Muscle of back (tissue), 11 donors: ENCODE data around the gene LOXL4. TPM values are rescaled to one million over a fixed set of nuclear protein-coding genes. Genes with fewer than 3 reads are reported as not detected.
"Not testable (repeated sequence)": the region's sequence is repeated elsewhere in the genome, so short reads cannot be mapped to it uniquely, and the experiment has no call there.

ENCODE experiments used
- DNase-seq, 3 donors: peaks; one replicate each; pipeline versions ENCODE4 v3.0.0 to v3.0.0-alpha.2; 2013
- polyA plus RNA-seq, 10 donors: library from polyadenylated mRNA; unstranded; fragments of 120-200 nt; gene quantifications; one replicate each; pipeline ENCODE4 v1.2.1, GENCODE V29; 2013; ENCODE audit not compliant: insufficient read length in 10 of 10

Gene LOXL4
- polyA plus RNA-seq, 10 donors = 7.3 to 12.9 (median 11.3) TPM

DNA sequence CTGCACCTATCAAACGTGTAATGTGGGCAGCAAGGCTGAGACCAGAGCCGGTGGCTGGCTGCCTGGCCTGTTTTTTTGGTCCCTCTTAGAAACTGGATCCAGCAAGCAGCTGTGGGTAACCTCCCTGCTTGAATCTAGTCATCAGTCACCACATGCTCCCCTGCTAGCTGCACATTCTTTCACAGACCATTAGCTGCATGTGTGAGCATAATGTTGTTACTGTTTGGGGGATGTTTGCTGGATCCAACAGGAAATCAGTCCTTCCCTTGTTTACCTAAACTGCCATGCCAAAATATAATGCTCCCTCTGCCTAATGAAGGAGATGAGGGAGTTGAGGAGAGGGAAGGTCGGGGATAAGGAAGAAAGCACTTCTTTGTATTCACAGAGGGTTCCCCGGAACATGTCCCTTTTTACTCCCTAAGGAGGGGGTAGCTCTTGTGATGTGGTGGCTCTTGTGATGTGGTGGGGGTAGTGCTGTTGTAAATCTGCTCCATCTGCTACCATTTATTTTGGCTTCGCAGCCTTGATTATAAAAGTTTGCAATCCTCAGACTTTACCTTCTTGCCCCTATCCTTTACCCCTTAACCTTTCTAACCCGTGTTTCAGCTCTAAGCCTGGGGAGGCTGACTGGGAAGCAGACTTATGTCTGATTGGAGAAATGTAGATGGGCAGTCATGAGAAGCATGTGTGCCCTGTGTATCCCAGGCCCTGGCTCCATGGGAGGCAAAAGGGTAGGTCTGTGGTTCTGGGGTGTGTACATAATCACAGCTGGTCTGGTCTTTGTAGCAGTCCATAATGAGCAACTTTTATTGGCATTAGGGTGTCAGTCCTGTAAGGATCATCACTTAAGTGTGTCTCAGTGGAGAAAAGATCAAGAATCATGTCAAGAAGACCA is 20.8 kb downstream of the LOXL4 start:
- DNase-seq = peak in 2 of 3 donors; percentile 64 to 70

DNA sequence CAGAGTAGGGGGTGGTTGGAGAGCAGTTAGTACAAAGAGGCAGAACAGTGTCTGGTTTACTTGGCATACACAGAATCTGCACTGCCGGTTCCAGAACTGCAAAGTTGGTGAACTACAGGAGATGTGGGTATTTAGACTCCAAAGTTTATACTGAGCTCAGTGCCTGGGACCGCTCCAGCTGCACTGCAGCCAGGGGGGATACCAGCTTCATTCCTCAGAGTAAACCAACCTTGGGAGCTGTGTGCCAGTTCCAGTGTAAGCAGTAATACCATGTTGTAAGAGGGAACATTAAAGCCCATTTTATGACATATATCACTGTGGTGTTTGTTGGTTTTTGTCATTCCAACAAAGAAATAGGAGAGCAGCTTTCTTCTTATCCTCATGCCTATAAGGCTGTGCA is 23.4 kb downstream of the LOXL4 start:
- no peak for DNase-seq

DNA sequence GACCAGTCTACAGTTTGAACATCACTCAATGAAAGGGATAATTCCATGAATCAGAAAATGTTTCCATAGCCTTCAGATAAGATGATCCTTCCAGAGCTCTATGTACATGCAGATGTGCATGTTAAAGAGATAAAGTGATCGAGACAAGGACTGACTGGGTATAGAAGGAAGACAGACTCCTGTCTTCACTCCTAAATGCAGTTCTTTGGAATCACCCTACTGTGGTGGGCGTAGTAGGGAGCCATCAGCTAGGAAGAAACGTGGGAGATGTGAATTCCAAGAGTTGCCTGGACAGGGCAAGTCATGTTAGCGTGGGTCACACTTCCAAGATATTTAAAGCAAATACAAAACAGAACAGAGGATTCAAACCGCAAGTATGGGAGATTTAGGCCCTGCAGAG is 23.9 kb downstream of the LOXL4 start:
- DNase-seq = no peak

DNA sequence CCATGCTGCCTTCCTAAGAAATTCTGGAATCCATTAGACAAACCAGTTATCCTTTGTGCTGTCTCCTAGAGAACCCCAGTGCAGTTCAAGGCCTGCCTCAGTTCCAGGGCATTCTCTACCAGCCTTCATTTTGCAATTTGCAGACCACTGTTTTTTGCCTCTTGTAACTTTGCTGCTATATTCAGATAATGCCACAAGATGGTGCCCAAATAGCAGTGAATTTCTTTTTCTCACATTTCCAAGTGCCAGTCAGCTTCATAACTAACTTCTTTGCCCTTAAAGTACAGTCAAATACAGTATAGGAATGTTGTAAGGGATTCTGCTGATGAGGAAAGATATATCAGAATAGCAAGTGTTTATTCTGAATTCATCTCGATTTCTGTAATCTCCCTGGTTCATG is 25.2 kb downstream of the LOXL4 start:
- DNase-seq = peak in 1 of 3 donors; percentile 45

DNA sequence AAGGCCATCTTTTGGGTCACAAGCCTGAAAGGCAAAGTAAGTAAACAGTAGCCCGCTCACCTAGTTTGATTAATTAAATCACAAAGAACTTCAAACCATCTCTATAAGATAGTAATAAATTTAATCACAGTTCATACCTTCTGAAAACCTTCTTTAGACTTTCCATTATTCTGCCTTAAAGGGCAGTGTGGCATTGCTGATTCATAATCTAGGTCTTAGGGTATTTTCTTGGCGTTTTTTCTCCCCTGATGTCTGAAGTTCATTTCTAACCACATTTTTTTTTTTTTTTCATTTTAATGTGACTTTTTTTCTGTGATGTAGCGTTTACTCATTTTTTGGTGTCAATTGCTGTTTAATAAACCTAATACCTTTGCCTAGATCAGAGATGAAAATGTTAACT is 27.5 kb downstream of the LOXL4 start:
- DNase-seq = no peak

DNA sequence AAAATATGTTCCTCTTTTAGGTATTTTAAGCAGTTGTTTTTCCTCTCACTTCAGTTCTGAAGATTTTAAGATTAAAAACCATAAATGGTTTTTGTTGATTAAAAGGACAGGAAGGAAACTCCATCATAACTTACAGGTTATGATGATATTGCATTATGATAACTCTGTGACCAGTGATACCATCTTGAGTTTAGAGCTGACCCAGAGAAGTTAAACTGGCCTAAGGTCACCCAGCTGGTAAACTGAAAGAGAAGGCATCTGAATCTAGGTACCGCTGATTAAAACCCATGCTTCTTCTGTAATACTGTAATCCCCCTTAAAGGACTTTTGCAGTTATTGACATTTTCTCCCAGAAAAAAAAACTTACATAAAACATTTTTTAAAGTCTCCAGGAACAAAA is 29.6 kb downstream of the LOXL4 start:
- no peak for DNase-seq

DNA sequence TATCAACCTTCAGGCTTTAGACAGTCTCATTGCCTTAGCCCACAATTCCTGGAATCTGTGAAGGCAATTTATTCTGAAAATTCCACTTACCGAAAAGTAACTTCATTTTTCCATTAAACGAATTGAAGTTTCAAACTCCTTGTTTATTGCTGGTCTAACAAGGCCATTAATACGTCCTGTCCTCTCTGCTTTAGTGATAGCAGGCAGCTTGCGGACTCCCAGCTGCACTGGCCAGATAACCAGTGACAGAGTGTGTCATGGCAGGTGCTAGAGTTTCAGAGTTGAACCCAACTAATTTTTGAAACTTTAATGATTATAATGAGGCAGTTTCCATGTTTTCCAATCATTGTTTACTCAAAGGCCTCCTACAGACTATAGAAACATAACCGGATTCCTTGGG is 31.1 kb downstream of the LOXL4 start:
- DNase-seq = no peak

DNA sequence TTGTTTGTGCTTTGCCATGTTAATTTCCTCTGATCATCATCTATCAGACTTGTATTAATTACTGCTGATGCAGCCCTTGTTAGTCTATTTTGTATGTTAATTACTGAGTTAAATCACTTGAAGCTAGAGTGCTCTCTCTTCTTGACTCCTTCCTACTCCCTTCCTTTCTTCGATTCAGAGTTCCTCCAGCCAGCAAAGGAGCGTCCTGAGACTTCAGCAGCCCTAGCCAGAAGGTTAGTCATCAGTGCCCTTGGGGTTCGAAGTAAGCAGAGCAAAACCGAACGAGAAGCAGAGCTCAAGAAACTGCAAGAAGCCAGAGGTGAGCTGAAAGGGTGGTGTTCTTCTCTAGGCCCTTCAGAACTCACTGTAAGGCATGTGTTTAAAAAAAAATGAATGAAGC is 32.1 kb downstream of the LOXL4 start:
- DNase-seq = no peak

DNA sequence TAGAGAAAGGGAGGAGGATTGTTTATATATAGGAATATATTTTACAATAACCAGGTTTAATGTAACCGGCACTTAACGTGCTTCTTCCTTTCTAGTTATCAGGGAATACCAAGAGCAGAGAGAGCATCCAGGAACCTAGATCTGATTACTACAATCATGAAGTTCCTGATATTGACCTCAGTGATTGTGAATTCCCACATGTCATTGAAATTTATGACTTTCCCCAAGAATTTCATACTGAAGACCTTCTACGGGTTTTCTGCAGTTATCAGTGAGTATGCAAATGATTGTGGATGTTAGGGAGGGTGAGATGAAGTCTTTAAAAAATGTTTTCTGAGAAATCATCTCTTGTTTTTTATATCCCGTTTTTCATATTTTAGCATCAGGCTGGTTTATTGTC is 36.6 kb downstream of the LOXL4 start:
- DNase-seq = no peak

DNA sequence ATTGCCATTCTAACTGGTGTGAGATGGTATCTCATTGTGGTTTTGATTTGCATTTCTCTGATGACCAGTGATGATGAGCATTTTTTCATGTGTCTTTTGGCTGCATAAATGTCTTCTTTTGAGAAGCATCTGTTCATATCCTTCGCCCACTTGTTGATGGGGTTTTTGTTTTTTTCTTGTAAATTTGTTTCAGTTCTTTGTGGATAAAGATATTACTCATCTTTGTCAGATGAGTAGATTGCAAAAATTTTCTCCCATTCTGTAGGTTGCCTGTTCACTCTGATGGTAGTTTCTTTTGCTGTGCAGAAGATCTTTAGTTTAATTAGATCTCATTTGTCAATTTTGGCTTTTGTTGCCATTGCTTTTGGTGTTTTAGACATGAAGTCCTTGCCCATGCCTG is 39.7 kb downstream of the LOXL4 start:
- DNase-seq = not testable (repeated sequence)

DNA sequence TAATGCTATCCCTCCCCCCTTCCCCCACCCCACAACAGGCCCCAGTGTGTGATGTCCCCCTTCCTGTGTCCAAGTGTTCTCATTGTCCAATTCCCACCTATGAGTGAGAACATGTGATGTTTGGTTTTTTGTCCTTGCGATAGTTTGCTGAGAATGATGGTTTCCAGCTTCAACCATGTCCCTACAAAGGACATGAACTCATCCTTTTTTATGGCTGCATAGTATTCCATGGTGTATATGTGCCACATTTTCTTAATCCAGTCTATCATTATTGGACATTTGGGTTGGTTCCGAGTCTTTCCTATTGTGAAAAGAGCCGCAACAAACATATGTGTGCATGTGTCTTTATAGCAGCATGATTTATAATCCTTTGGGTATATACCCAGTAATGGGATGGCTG is 40.3 kb downstream of the LOXL4 start:
- DNase-seq = not testable (repeated sequence)

DNA sequence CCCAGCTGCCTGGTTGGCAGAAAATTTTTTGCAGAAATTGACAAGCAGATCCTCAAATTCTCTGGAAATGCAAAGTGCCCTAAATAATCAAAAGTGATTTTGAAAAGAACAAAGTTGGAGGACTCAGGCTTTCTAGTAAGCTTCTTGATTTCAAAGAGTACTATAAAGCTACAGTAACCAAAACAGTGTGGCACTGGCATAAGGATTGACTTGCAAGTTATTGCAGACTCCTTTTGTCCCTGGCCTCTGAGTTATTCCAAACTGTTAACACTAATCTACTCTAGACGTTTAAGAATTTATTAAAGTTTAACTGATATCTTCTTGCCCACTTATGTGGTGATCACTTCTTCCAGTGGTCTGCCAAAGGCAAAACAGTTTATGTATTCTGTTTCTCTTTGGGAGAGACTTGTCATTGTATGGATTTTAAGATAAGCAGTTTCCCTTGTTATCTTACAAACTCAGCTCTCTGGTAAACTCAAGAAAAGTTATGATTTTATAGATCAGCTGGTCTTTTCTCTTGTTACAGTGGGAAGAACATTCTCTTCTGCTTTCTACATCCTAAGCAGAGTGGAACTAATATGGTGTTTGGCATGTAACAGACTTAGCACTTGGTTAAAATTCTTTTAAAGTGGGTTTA is 41.4 kb downstream of the LOXL4 start:
- DNase-seq = no peak

DNA sequence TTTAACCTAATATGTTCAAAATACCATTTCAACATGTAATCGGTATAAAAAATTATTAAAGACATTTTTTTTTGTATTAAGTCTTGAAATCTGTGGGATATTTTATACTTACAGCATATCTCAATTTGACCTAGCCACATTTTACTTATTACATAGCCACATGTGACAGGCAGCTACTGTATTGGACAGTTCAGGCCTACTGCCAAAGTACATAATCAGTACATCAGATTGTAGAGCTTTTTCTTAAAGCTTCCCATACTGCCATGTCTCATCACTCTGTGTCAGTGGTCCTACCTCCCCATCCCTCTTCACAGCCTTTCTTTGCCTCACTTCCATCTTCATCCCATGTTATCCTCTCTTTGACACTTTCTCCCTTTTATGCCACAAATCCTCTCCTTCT is 43.0 kb downstream of the LOXL4 start:
- DNase-seq = no peak

DNA sequence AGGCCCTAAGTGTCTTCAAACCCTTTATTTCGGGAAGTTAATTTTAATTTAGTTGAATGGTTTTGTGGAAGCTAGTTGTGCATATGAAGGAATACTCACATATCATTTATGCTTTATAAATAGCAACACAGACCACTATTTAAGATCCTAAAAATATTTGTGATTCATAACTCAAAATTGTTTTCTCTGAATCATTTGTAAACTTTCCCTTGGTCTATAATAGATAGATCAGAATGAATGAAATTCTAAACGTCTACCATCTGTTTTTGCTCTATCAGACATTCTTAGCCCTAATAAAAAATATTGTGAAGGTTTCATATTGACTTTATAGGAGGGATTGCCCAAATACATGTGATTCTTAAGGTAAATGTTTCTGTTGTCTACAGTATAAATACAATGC is 43.5 kb downstream of the LOXL4 start:
- DNase-seq = peak in 1 of 3 donors; percentile 19

DNA sequence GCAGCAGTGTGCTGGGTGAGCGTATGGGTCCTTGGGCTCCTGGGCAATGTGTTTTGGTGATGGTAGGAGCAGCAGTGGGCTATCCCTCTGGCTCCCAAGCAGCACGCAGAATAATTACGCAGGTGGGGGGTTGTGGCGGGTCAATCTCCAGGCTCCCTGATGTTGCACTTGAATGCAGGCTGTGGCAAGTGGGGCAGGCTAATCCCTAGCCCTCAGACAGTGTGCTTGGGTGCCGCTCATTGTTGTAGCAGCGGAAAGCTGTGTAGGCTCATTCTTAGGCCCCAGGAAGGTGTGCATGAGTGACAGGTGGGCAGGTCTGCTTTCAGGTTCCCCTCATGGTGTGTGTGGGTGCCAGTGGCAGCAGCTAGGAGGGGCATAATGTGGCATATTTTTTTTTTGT is 44.1 kb downstream of the LOXL4 start:
- no peak for DNase-seq

DNA sequence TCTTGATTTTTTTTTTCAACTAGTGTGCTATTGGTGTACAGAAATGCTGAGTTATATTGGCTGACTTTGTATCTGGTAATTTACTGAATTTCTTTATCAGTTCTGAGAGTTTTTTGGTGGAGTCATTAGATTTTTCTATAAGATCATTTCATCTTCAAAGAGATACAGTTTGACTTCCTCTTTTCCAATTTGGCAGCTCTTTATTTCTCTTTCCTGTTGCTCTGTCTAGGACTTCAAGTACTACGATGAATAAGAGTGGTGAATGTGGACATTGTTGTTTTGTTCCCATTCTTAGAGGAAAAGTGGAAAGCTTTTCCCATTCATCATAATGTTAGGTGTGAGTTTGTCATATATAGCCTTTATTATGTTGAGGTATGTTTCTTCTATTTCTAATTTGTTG is 50.2 kb downstream of the LOXL4 start:
- DNase-seq = no peak

DNA sequence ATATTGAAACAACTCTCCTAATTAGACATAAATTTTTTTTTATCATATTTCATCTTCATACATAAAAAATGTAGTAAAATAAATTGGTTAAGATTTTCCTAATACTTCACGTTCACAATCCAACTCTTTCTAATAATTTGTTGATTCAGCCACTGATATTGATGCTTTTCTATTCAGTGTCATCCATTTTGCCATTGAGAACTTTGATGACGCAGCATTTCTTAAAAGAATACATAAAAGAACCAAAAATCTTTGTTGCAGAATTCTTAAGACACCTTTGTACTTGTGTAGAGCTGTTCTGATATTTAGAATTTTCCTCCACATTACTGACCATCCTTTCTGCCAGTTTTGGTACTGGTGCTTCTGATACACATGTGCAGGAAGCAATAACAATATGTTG is 52.6 kb downstream of the LOXL4 start:
- DNase-seq = no peak

DNA sequence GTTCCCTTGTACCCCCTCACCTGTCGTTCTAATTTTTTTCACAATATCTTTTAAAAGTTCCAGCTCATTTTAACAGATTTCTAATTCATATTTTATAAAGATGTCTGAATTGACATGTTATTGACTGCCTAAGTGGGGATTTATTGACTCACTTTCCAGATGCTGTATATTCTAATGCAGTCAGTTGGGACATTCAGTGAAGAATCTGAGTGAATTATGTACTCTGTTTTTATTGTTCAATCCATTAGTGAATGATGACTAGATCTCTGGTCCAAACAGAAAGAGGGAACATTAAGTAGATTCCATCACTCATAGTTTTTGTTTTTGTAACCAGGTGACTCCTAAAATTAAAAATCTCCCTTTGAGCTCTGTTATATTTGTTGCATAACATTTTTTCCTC is 54.3 kb downstream of the LOXL4 start:
- no peak for DNase-seq

DNA sequence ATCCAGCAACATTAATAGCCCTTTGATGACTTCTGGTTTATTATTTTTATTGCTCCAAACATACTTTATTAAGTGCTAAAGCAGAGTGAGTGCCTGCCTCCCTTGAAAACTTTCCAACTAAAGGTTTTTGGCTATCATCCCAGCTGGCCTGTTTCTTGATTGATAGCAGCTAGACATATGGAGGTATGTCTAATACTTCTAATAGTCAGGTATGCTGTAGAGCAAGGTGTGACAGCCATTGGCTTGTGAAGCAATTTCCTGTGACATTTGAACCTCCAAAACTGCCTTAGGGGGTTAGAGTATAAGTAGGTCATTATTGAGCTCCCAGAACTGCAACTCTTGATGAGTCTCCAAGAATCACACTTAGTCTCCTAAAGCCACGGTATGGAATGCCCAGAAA is 55.8 kb downstream of the LOXL4 start:
- DNase-seq = no peak

DNA sequence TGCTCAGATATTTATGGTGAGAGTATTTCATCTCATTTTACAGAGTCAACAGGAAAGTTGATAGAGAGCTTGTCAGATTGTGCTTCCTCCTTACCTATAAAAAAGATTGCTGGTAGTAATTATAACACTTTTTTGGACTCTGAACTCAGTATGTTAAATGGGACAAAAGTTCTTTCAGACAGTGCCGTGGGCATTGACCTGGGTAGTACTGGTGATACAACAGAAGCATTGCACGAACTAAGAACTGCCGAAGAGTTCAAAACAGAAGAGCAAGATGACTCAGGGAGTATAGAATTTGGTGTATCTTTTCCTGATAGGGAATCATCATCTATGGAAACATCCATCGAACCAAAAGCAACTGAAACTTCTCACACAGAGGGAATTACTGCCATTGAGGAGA is 58.6 kb downstream of the LOXL4 start:
- no peak for DNase-seq

DNA sequence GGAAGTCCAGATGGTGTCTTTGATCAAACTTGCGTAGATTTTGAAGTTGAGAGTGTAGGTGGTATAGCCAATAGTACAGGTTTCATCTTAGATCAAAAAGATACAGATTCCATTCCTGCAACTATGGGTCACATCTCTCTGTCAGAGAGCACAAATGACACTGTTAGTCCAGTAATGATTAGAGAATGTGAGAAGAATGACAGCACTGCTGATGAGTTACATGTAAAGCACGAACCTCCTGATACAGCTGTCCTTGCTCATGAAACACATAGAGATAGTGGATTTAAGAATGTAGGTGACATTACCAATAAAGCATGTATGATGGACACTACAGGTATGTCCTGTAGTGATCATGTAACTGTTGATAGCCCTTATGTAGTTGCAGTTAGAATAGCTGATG is 59.1 kb downstream of the LOXL4 start:
- DNase-seq = no peak

DNA sequence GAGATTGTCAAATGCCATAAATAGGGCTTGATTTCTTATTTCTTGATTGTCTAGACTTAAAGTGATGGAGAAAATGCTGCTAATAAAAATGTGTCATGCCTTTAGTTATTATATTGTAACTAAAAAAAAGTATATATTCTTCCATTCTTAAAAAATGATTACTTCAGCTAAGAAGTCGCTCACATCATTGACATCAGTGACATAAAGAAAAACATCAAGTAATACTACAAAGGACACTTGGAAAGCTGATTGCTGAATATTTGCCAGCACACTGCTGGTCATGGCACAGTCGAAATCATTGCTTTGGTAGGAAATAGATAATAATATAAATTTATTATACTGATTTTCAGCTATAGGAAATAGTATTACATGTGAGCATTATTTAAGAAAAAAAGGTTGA is 62.6 kb downstream of the LOXL4 start:
- DNase-seq = no peak

DNA sequence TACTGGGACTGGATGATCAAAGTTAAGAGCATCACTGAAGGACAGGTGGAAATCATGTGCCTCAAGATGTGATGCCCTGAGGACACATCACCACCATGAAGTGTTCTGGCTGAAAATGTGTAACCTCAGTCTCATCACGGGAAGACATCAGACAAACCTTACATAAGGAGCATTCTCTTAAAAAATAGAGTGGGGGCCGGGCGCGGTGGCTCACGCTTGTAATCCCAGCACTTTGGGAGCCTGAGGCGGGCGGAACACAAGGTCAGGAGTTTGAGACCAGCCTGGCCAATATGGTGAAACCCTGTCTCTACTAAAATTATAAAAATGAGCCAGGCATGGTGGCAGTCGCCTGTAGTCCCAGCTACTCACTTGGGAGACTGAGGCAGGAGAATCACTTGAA is 65.6 kb downstream of the LOXL4 start:
- DNase-seq = no peak

DNA sequence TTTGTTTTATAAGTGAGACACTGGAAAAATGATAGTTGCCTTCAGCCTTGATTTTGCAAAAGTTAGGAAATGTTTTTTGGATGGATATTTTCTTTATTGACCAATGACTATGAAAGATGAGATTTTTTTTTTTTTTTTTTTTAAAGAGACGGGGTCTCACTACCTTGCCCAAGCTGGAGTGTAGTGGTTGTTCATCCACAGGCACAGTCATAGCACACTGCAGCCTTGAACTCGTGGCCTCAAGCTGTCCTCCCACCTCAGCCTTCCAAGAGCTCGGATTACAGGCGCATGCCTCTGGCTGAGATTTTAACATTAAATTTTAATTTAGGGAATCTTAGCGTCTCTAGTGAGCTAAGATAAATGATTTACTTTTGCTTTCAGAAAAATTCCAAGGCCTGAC is 66.2 kb downstream of the LOXL4 start:
- no peak for DNase-seq
